CD4-positive, alpha-beta T cell treated with Interleukin-1 beta for 1 hour (primary cell): ENCODE results near the gene ROR1.
"Not testable (repeated sequence)": the region's sequence is repeated elsewhere in the genome, so short reads cannot be mapped to it uniquely, and the experiment has no call there.

ENCODE experiments used
- DNase-seq, 2 donors: peaks; one replicate each; pipeline ENCODE4 v3.0.0-alpha.2; 2020 to 2022

ROR1 gene

DNA sequence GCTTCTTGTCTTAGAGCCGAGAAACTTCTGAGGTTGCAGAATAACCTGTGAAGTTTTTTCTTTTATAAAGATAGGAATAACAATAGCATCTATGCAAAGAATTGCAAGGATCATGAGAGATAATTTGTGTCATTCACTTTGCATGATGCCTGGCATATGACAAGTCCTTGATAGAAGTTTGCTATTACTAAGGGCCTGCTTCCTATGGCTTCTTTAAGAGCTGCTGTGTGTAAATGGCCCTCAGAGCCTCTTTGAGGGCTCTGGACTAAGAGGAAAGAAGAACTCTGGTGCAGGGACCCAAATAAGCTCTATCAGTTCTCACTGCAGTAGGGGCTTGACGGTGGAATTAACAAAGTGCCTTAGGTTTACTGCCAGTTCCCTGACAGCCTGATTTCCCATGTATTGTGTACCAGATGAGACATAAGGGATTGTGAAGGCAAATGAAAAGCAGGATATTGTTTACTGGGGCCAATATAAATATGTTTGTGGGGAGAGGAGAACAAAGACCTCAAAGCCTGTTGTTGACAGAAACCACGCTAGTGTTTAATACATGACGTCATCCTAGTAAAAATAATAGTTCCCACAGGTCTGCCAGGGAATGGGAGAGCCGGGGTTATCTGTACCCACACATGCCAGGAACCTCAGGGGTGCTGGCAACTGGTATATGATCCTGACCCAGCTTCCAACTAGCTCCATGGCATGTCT, 298.4 kb downstream of the ROR1 start:
- no peak for DNase-seq

DNA sequence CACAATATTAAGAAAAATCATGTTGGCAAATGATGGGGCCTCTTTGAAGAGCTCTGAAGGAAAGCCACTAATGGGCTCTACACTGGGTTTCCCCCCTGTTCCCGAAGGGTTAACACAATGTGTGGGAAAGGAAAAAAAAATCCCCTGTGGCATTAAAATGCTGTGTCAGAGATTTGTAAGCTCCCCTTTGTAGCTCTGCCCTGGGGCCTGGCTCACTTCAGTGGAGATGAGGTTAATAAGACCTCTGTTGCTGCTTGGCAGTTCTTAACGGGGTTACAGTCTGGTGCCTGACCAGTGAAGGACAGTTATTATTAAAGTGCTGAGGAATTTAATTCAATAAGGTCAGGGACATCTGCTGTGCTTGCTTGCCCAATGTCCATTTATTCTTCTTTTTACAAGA, 299.9 kb downstream of the ROR1 start:
- no peak for DNase-seq

GRCh38 chr1:64074767-64075166, 300.9 kb downstream of the ROR1 start:
- DNase-seq, result no peak

DNA sequence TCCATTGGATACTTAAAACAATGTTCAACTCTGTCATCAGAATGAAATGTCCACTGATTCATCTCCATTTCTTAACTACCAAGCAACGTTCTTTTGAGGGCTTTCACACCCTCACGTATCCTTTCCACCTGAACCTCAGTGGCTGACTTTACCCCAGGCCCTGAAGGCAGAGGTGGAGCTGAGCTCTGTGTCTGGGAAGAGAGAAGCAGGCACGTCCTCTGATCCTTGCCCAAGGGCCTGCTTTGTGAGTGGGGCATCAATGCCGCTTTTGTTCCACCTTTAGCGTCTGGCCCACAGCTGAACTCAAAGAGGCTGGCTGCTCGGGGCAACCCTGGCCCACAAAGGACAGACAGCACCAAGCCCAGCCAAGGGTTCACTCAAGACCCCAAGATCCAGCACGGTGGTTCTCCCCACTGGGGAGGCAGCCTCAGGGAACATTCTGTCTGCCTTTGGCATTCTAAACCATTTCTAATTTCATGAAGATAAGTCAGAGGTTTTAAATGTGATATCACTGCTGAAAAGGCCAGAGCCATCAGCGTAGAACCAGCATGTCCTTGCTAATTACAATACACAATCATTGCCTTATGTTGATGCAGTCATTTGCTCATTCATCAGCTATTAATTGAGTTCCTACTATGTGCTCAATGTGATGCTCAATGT, 303.6 kb downstream of the ROR1 start:
- no peak for DNase-seq

- no peak for DNase-seq
Observed at GRCh38 chr1:64080941-64081562, 307.2 kb downstream of the ROR1 start.

- no peak for DNase-seq
Observed at GRCh38 chr1:64082459-64082858, 308.6 kb downstream of the ROR1 start.

DNA sequence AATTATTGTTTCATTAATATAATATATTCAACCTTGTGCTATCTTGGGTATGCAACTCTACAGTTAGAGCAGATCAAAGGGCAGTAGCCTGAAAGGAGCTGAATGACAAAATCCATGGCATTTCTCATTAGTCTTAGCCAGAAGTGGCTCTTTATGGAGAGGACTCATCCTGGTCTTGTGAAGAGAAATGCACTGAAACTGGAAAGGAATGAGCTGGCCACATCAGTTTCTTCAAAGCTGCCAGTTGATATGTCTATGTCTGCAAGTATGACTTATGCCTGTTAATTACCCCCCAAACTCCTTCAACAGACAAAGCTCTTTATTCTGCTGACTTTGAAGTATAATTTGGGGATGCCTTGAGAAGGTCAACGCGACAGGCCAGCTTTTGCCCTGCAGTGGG, 310.6 kb downstream of the ROR1 start:
- DNase-seq, result no peak

- DNase-seq, result no peak
Observed at GRCh38 chr1:64087768-64088167, 314.0 kb downstream of the ROR1 start.

- DNase-seq, result no peak
Observed at GRCh38 chr1:64090436-64090835, 316.6 kb downstream of the ROR1 start.

- no peak for DNase-seq
Observed at GRCh38 chr1:64092851-64093371, 319.1 kb downstream of the ROR1 start.

- no peak for DNase-seq
Observed at GRCh38 chr1:64093941-64094340, 320.1 kb downstream of the ROR1 start.

GRCh38 chr1:64095832-64096231, 322.0 kb downstream of the ROR1 start:
- no peak for DNase-seq

DNA sequence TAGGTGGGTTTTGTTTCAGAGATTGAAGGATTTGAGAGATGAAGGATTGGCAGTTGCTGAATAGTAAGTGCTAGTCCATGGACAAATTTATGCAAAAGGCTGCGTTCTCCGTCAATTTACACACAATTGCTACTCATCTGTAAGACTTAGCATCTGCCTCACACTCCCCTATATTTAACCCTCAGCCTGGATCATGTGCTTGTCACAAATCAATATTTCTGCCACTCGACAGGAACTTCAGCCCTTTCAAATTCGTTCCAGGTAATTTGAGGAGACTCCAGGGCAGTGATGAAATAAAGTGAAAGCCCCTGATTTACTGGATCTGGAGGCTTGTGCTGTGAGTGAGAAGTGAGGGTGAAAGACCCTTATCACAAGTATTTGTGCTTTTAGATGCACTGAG, 324.0 kb downstream of the ROR1 start:
- DNase-seq, result no peak

GRCh38 chr1:64098436-64098835, 324.6 kb downstream of the ROR1 start:
- no peak for DNase-seq

DNA sequence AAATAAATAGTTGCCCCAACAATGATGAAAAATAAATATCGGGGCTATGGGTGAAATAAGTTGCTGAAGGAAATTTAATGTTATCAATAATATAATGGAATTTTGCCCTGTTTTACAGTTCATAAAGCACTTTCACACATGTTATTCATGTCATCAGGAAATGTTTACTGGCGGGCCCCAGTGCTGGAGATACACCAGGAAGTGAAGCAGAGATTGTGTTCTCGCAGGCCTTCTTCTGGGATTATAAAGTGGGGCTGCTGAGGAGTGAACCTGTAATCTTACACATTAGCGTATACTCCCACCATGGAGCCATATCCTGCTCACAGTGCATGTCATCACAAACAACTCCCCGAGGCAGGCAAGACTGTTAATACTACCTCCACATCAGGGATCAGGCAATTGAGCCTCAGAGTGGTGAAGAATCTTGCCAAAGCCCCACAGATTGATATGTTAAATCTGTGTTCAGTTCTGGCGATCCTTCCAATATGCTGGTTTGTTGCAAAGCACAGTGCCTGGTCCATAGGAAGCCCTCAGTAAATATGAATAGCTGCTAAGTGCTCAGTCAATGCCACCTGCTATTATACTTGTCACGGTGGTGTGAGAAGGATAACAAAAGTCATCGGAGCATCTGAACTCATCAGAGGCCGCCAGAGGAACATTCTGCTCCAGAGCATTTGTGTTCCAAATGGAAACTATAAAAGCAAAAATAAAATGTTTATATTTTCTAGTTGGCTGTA, 325.2 kb downstream of the ROR1 start:
- DNase-seq, result no peak

GRCh38 chr1:64100791-64101190, 327.0 kb downstream of the ROR1 start:
- no peak for DNase-seq

- not testable (repeated sequence) for DNase-seq
Observed at GRCh38 chr1:64104585-64104984, 330.8 kb downstream of the ROR1 start.

GRCh38 chr1:64107118-64107519, 333.3 kb downstream of the ROR1 start:
- no peak for DNase-seq

GRCh38 chr1:64107632-64108031, 333.8 kb downstream of the ROR1 start:
- DNase-seq, result no peak

GRCh38 chr1:64110924-64111777, 337.3 kb downstream of the ROR1 start:
- no peak for DNase-seq

DNA sequence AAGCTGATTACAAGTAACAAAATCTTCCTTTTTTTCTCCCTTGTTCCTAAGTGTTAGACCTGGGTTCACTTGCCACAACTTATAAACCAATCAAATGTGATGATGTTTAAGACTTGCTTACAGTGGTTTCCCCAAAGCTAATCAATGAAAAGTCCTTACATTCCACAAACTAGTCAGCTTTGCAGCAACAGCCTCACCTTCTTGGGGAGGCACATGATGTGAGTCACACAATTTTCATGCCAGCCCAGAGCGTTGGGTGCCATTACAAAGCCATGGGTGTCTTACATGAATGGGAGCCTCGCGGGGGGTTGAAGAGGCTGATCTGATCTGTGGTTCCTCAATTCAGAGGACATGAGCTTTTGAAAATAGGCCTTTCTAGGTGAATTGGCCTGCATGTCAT, 338.0 kb downstream of the ROR1 start:
- DNase-seq, result no peak

GRCh38 chr1:64112281-64112680, 338.5 kb downstream of the ROR1 start:
- no peak for DNase-seq
